Mesenteric fat pad (tissue), 1 donor: Measurements from ENCODE around the gene MRM2. TPM values are rescaled to one million over a fixed set of nuclear protein-coding genes. Genes with fewer than 3 reads are reported as not detected.

ENCODE experiments used
- DNase-seq: peaks from one replicate; pipeline ENCODE4 v3.0.0-alpha.2; 2020; ENCODE audit warnings: low spot score
- total RNA-seq: library from RNA; stranded (reverse); fragmentation: NEBNext Ultra II Directional; extraction: Animal tissue kit (Norgen Biotek cat#: 25700); gene quantifications from one replicate; pipeline ENCODE4 v1.2.1, GENCODE V29; 2021
- donor health status: DM: yes; HTN: yes; CAD: no.

The MRM2 gene
- total RNA-seq, 1 donor from 2014 or later: 19.7 TPM

DNA sequence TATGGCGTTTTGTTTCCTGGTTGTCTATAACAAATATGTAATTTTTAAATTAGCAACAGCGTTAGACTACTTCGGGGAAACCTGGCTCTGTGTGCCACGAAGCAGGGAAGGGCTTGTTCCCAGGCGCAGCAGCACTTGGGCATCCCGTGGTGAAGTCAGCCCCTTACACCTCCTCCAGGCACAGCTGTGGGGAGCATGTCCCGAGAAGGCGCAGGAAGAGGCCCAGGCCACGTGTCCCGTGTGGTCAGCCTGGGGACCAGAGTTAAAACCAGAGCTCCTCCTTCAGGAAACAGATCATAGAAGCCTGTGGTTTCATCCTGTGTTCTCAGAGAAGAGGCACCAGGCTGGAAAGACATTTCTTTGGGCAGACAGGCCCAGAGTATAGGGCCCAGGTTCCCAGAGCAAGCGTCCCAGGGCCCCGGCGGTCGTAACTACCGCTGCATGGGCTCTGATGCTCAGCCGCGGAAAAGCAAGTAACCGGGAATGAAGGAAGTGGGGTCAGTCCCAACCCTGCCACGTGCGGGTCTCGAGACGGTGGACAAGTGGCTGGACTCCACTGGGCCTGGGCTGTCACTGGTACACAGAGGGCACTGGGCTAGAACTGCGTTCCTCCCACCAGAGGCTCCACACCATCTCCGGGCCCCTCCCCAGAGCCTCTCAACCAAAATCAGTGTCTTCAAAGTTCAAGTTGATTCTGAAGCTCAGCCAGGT is 7.1 kb upstream of the MRM2 start:
- DNase-seq: no peak

- no peak for DNase-seq
Observed at GRCh38 chr7:2247141-2247995, 5.4 kb upstream of the MRM2 start.

DNA sequence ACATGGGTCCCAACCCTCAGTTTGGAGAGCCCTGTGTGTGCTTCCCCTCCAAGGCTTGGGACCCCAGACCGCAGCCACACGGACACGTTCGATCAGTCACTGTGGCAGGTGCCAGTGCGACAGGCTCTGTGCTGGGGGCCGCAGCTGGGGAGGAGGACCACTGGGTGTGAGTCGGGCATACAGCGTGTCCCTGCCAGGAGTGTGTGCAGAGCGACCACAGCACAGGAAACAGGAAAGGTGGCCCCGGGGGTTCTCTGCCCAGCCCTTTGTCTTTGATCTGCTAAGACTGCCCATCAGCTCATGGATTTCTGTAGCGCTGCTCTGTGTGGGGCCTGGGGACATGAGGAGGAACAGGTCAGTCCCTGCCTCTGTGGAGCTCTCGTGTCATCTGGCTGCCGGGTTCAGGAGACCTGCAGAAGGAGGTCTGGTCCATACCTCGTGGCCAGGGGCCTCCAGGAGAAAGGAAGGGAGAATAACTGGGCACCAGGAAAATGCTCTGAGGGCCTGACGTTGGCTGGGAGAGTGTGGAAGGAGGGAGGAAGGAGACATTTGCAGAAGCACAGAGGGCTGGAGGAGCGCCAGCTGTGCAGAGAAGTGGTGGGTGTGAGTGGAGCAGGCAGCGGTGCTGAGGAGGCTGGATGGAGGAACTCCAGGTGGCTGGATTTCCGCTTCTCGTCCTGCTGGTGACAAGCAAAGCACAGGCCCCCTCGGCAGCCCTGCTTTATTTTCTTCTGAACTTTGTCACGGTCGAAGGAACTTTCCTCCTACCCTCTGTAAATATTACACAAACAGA is 4.1 kb upstream of the MRM2 start:
- no peak for DNase-seq

- no peak for DNase-seq
Observed at GRCh38 chr7:2244404-2244995, 2.5 kb upstream of the MRM2 start.

DNA sequence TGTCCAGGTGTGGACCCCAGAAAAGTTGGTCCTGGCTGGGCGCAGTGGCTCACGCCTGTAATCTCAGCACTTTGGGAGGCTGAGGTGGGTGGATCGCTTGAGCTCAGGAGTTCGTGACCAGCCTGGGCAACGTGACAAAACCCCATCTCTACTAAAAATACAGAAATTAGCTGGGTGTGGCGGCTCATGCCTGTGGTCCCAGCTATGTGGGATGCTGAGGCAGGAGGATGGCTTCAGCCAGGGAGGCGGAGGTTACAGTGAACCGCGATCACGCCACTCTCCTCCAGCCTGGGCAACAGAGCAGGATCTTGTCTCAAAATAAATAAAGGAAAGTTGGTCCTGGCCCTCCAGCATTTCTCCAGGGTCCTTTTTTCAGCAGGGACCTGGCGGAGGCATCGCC is 1.5 kb upstream of the MRM2 start:
- DNase-seq: no peak

GRCh38 chr7:2242541-2243429 is 780 bp upstream of the MRM2 start:
- DNase-seq: no peak

DNA sequence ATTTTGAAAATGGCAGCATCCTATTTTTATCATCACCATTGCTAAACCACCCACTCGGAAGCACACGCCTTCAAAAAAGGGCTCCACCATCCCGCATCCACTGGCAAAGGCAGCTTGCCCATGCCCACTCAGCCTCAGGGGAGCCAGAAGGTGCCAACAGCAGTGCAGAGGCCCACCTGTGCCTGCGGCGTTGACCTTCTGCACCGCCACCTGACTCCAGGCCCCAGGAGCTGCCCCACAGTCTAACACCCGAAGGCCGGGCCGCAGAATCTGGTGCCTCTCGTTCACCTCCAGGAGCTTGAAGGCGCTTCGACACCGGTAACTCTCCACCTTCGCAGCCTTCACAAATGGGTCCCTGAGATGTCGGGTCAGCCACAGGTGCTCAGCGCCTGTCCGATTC is 2.8 kb downstream of the MRM2 start:
- DNase-seq: no peak

DNA sequence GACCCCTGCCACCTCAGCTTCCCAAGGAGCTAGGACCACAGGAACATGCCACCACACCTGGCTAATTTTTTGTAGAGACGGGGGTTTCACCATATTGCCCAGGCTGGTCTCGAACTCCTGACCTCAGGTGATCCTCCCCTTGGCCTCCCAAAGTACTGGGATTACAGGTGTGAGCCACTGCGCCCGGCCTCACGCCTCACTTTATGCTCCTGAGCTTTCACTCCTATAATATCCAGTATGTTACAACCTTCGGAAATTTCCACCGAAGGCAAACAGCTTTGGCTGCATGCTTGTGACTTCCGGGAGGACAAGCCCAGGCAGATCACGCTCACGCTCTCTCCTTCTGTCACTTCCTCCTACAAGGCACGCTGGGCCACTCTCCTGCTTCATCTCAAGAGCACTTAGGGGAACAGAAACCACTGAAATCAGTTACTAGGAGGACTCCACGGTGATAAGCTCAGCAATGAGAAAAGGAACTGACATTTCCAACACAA is 4.8 kb downstream of the MRM2 start:
- no peak for DNase-seq

DNA sequence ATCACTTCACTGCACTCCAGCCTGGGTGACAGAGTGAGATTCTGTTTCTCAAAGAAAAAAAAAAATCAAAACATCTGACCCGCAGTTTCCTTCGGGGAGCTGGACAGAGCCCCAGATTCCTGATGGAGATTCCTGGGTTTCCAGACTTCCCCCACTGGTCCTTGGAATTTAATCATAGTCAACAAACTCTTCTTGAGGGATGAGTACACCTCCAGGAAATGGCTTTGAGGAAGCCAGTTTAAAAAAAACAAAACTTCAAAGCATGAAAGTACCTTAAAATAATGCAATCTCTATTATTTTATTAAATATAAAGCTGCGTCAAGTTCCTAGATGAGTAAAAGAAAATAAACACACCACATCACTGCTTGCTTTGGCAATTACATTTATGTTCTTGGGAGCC is 8.1 kb downstream of the MRM2 start:
- no peak for DNase-seq

DNA sequence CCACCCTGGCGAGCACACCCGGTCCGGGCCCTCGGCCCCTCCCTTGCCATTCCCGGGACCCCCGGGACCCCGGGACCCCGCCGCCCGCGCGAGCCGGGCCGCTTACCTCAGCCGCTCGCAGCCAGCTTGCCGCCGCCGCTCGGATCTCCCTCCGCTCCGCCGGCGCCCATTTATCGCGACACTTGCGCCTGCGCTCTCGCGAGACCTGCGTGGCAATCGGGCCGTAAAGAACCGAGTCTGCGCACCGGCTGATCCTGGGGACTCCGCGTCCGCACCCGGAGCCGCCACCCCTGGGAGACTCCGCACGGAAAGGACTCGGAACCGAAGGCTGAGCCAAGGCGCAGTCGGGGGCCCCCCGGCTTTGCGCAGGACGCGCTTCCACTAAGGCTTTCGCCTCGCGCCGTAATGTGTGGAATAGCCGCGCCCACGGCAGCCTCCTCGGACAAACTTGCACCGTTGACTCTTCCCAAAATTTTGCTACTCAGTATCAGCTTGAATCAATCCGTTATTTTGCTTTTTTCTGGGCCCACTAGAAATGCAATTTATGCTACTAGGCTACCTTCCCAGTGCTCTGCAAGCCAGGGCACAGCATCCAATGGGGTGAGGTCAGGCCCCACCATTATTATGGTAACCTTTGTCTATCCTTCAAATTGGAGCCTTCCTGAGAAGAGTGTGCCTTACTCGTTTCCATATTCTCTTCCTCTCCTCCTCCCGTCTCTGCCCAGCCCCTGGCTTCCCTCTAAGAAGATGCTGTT is 9.1 kb downstream of the MRM2 start, which contains the start of gene MAD1L1:
Gene MAD1L1 (minus strand): TSS at position 180 of the 755 bp plus-strand sequence. CDS start 2,812 bp downstream, outside the sequence.
- peak; percentile 97 for DNase-seq

DNA sequence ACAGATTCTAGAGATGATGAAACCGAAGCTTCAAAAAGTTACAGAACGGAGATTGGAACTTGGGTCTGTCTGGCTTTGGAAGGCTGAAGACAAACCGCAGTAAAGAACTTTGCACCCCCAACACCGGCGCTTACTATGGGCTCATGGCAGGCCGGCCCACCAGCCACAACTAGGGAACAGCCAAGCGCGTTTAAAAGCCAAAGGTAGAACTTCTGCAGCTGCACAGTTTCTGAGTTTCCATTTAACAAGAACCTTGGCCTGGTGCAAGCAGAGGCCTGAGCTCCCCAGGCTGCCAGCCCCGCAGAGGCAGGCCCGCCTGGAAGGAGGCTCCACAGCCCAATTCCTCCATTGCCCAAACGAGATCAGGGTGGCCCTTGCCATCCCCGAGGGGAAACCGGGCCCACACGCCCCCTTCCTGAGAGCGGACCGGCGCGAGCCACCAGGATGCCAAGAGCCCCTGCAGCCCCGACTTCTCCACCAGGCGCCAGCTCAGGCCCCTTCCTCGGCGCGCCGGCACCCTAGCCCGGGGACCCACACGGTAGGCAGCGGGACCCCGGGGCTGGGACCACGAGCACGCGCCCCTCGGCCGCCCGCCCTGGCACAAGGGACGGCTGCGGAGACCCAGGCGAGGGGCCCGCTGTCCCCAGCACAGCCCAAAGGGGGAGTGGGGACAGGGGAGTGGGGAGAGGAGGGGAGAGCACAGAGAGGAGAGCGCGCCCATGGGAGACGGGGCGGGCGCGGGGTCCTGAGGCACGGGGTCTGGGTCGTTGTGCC is 9.8 kb downstream of the MRM2 start:
- DNase-seq: no peak

DNA sequence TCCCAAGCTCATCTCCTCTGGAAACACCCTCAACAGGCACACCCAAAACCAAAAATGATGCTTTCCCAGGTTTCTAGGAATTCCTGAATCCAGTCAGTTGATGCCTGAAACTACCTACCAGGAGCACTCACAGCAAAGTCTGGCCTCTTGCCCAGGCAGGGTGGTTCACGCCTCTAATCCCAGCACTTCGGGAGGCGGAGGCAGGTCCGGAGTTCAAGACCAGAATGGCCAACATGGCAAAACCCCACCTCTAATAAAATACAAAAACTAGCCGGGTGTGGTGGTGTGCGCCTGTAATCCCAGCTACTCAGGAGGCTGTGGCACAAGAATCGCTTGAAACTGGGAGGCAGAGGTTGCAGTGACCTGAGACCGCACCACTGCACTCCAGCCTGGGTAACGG is 11.1 kb downstream of the MRM2 start:
- no peak for DNase-seq

DNA sequence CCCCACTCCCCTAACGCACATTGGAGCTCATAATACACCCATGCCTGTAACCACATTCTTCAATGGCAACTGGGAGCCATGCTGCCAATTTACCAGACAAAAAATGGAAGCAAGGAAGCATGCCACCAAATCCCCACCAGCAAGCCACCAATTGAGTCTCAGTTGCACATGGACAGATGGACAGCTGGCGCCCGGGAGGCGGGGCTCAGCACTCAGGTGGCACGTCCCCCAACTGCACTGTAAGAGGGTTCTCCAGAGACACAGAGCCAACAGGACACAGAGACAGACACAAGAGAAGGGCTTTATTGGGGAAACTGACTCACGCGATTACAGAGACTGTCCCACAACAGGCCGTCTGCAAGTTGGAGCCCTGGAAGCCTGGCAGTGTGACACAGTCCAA is 11.8 kb downstream of the MRM2 start:
- no peak for DNase-seq

DNA sequence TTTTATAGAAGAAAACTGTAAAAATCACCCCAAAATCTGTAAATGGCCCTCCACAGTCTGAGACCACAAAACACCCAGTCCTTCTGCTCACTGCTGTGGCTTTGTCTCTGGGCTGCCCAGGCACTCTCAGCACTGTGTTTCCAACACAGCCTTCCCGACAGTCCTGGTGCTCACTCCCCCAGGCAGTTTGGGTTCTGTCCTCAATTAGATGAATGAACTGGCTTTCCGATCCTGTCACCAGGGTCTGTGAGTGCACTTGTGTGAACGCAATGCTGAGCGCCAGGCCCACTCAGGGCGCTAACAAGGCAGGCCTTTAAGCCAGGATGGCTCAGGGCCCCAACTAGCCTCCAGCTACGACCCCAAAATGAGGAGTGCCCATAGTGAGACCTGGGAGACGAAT is 12.5 kb downstream of the MRM2 start:
- no peak for DNase-seq

GRCh38 chr7:2228921-2229320 is 13.1 kb downstream of the MRM2 start:
- no peak for DNase-seq

- no peak for DNase-seq
Observed at GRCh38 chr7:2227699-2228098, 14.3 kb downstream of the MRM2 start.

- DNase-seq: no peak
Observed at GRCh38 chr7:2225830-2226229, 16.2 kb downstream of the MRM2 start.

DNA sequence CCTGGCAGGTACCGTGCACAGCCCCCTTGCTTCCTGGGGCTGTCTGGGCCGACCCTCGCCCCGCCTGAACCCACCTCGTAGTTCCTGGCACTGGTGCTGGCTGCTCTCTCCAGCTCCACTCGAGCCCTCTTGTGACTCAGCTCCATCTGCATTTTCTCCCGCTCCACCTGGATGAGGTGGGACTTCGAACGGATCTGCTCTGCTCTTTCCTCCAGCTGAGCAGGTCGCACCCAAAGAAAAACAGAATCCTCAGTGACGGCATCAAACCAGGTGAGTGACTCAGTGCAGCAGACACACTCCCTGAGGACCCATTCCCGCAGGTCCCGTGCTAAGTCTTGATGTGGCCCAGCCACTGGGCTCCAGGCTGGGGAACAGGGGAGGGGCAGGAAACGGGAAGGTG is 16.7 kb downstream of the MRM2 start:
- DNase-seq: no peak

DNA sequence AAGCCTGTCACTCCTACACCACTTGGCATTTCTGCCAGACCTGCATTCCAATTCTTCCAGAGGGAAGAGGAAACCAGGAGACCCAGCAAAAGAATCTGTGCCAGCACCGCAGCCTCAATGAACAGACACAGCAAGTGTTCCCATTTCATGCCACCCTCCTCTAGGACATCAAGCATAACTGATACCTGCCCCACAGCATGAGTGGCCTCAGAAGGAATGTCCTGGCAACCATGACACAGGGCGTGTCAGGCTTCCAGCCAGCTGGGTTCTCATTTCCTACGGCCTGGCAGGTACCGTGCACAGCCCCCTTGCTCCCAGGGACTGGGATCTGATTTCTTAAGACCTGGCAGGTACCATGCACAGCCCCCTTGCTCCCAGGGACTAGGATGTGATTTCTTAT is 17.1 kb downstream of the MRM2 start:
- DNase-seq: no peak
